Endothelial cell of umbilical vein (primary cell): ENCODE measurements around the gene PSAT1. TPM values are rescaled to one million over a fixed set of nuclear protein-coding genes. Genes with fewer than 3 reads are reported as not detected.

ENCODE experiments used
- BruUV-seq: library from RNA; stranded (reverse); fragments of 400-500 nt; replicated peaks from 2 replicates; lab custom pipeline; 2021; lab: Mats Ljungman, UMichigan
- CTCF ChIA-PET: fragments of 300-600, 350-600 bp; sonication (Branson Sonifier 250); formaldehyde crosslinking; loops from one replicate; lab custom pipeline; 2021; ENCODE audit warnings: antibody characterized with exemption, inconsistent platforms; lab: Charles Lee
- POLR2A ChIA-PET: fragments of 300-600, 350-600 bp; sonication (Branson Sonifier 250); formaldehyde crosslinking; loops from one replicate; lab custom pipeline; 2021; ENCODE audit warnings: antibody characterized with exemption, inconsistent platforms; lab: Charles Lee
- DNase-seq: peaks from one replicate; pipeline ENCODE4 v3.0.0-alpha.2; 2011; ENCODE audit warnings: low read depth, low spot score
- FAIRE-seq: peaks from 2 replicates; lab custom pipeline; 2011; peaks lifted over from hg19 to GRCh38; lab: Jason Lieb, UNC
- H2AFZ ChIP-seq: 2 replicates; pipeline ENCODE4 v1.6.0; 2012; ENCODE audit warnings: low read depth, low read length, control low read depth, inconsistent platforms
- H3K27ac ChIP-seq: 2 replicates; pipeline ENCODE4 v1.5.1; 2011; ENCODE audit warnings: low read depth, mild to moderate bottlenecking, control low read depth, low read length, moderate library complexity; ENCODE audit not compliant: insufficient read depth
- H3K27me3 ChIP-seq, 2 experiments: 2 replicates each; pipeline versions ENCODE4 v1.6.0 to v1.6.1; 2011; ENCODE audit warnings: low read length in 2 of 2, mixed read lengths in 1 of 2; ENCODE audit not compliant: control insufficient read depth in 2 of 2, insufficient read depth in 2 of 2
- H3K36me3 ChIP-seq, 2 experiments: 2 replicates in 1 of 2; 3 replicates in 1 of 2; pipeline ENCODE4 v1.5.1; 2011; ENCODE audit warnings: low read length in 2 of 2, mild to moderate bottlenecking in 1 of 2, moderate library complexity in 1 of 2; ENCODE audit not compliant: control insufficient read depth in 2 of 2, insufficient read depth in 2 of 2; ENCODE audit errors: extremely low read depth in 1 of 2
- H3K4me1 ChIP-seq: 3 replicates; pipeline ENCODE4 v1.5.1; 2011; ENCODE audit warnings: mild to moderate bottlenecking, low read length; ENCODE audit not compliant: control insufficient read depth, insufficient read depth; ENCODE audit errors: extremely low read depth
- H3K4me2 ChIP-seq: 2 replicates; pipeline ENCODE4 v1.6.1; 2011; ENCODE audit warnings: low read length, control low read depth, mixed read lengths; ENCODE audit not compliant: insufficient read depth
- H3K4me3 ChIP-seq, 3 experiments: fragments of 200-600 bp in 1 of 3; sonication (generic), shearing (Covaris generic) in 1 of 3; replicated peaks in 1 of 3; 2 replicates each; pipeline ENCODE4 v1.5.1; 2011 to 2016; ENCODE audit warnings: control low read depth in 3 of 3, low read length in 3 of 3, mild to moderate bottlenecking in 2 of 3, inconsistent platforms in 1 of 3, low read depth in 1 of 3, moderate library complexity in 1 of 3; ENCODE audit not compliant: insufficient read depth in 1 of 3
- H3K79me2 ChIP-seq: 2 replicates; pipeline ENCODE4 v1.6.0; 2012; ENCODE audit warnings: low read length, inconsistent platforms; ENCODE audit not compliant: control insufficient read depth, insufficient read depth
- H3K9ac ChIP-seq: replicated peaks from 2 replicates; pipeline ENCODE3; 2011; ENCODE audit warnings: low read length, control low read depth; ENCODE audit not compliant: insufficient read depth; ENCODE audit errors: extremely low read depth
- H3K9me1 ChIP-seq: replicated peaks from 3 replicates; pipeline ENCODE4 v1.6.0; 2011; ENCODE audit warnings: mild to moderate bottlenecking, low read length; ENCODE audit not compliant: control insufficient read depth, insufficient read depth; ENCODE audit errors: extremely low read depth
- H3K9me3 ChIP-seq: replicated peaks from 2 replicates; pipeline ENCODE4 v1.5.1; 2012; ENCODE audit warnings: low read length, inconsistent platforms; ENCODE audit not compliant: control insufficient read depth, insufficient read depth
- H4K20me1 ChIP-seq: replicated peaks from 2 replicates; pipeline ENCODE3; 2011; ENCODE audit warnings: mild to moderate bottlenecking, low read length; ENCODE audit not compliant: control insufficient read depth, insufficient read depth; ENCODE audit errors: extremely low read depth
- EZH2 ChIP-seq: IDR thresholded peaks from 2 replicates; pipeline ENCODE4 v1.6.1; 2012; ENCODE audit warnings: borderline replicate concordance, low read depth, mild to moderate bottlenecking, moderate library complexity, low read length, inconsistent platforms; ENCODE audit not compliant: severe bottlenecking
- FOS ChIP-seq: IDR thresholded peaks from 2 replicates; pipeline ENCODE4 v1.6.1; 2011; ENCODE audit warnings: mild to moderate bottlenecking, low read length, moderate library complexity, borderline replicate concordance; ENCODE audit not compliant: insufficient read depth
- GATA2 ChIP-seq: IDR thresholded peaks from 2 replicates; pipeline ENCODE4 v1.7.0; 2011; ENCODE audit warnings: low read depth, mild to moderate bottlenecking, moderate library complexity, mixed read lengths, low read length; ENCODE audit not compliant: insufficient read length, insufficient read depth
- JUN ChIP-seq: IDR thresholded peaks from 2 replicates; pipeline ENCODE4 v1.6.1; 2011; ENCODE audit warnings: borderline replicate concordance, low read depth; ENCODE audit not compliant: insufficient read length, insufficient read depth
- POLR2A ChIP-seq: IDR thresholded peaks from 2 replicates; pipeline ENCODE4 v1.6.1; 2012; ENCODE audit warnings: low read depth, mild to moderate bottlenecking, control low read depth, low read length
- POLR2AphosphoS5 ChIP-seq: IDR thresholded peaks from 2 replicates; pipeline ENCODE4 v1.6.1; 2012; ENCODE audit warnings: low read depth, mild to moderate bottlenecking, control low read depth, low read length, moderate library complexity; ENCODE audit not compliant: insufficient read depth
- dilution Hi-C: fragments of 300-500 bp; cut with MboI; formaldehyde crosslinking; loops from one replicate; pipeline ENCODE4 v1.15.0; 2019; ENCODE audit warnings: low sequenced_read_pairs; ENCODE audit not compliant: extremely low pct_ligation_motif_present
- intact Hi-C: fragments of 100-400 bp; cut with micrococcal nuclease; formaldehyde crosslinking; loops from one replicate; pipeline ENCODE4 v1.10.0; 2022
- polyA plus RNA-seq, 4 experiments: library from polyadenylated mRNA; depleted of rRNA in 3 of 4; stranded (reverse) in 3 of 4; unstranded in 1 of 4; fragments of >200 nt; gene quantifications; 2 replicates each; pipeline versions ENCODE4 v1.2.1 to v1.2.3, GENCODE V29; 2011 to 2012; ENCODE audit warnings: missing spikeins in 1 of 4
- total RNA-seq: library from RNA; stranded (reverse); gene quantifications from 2 replicates; pipeline ENCODE4 v1.2.3, GENCODE V29; 2021
- TF ChIP-seq, protein P1 (sequence below), 2 donors: IDR thresholded peaks; 1 replicate in 1 of 2; 2 replicates in 1 of 2; pipeline ENCODE4 v1.5.1; 2011; ENCODE audit warnings: low read length in 2 of 2, mild to moderate bottlenecking in 2 of 2, moderate library complexity in 2 of 2, control low read depth in 1 of 2, inconsistent platforms in 1 of 2, low read depth in 1 of 2; ENCODE audit not compliant: insufficient read depth in 1 of 2; ENCODE audit errors: extremely low read depth in 1 of 2
- TF ChIP-seq, protein P2 (sequence below): IDR thresholded peaks from 2 replicates; pipeline ENCODE4 v1.6.1; 2011; ENCODE audit not compliant: insufficient read depth, insufficient read length

Gene PSAT1
- total and polyA plus RNA-seq, 2 donors (not counting 3 experiments of a cell fraction or from before 2014, with no cell fraction given) = 19.1 to 47.3 TPM

DNA sequence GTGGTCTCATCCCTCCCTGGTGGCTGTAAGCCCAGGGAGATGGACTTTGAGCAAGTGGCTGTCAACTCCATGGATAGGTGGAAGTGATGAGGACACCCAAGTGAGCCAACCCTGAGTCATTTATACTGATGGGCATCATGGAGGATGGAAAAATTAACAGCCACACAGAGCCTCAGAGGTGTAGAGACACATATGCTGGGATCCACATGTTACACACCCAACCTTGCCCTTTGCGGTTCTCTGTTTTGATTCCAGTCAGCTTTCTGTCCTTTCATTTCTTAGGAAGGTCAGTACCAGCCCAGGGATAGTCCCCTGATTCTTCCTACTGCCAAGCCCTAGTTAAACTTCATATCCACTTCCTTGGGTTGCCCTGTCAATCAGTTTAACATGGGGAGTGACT, 51.9 kb downstream of the PSAT1 start:
- Histone ChIP-seq H3K9me3 (no peaks in the 10 kb centered on the region), H3K79me2 (no peaks in the 10 kb centered on the region), H4K20me1 (no peaks in the 10 kb centered on the region), H3K9ac (no peak overlapping the region), H3K27me3 (no peaks in the 10 kb centered on the region), H3K36me3 (no peaks in the 10 kb centered on the region), H3K4me3 (no peak overlapping the region), H2AFZ (no peak overlapping the region), H3K27ac (no peak overlapping the region), H3K9me1 (no peaks in the 10 kb centered on the region), H3K4me2 (no peak overlapping the region), H3K4me1 (no peaks in the 10 kb centered on the region)
- DNase-seq (no peak), FAIRE-seq (no peak)
- no peak for TF ChIP-seq FOS
- TF ChIP-seq POLR2AphosphoS5 = no peak
- no peak for TF ChIP-seq JUN
- TF ChIP-seq, protein P1, sequence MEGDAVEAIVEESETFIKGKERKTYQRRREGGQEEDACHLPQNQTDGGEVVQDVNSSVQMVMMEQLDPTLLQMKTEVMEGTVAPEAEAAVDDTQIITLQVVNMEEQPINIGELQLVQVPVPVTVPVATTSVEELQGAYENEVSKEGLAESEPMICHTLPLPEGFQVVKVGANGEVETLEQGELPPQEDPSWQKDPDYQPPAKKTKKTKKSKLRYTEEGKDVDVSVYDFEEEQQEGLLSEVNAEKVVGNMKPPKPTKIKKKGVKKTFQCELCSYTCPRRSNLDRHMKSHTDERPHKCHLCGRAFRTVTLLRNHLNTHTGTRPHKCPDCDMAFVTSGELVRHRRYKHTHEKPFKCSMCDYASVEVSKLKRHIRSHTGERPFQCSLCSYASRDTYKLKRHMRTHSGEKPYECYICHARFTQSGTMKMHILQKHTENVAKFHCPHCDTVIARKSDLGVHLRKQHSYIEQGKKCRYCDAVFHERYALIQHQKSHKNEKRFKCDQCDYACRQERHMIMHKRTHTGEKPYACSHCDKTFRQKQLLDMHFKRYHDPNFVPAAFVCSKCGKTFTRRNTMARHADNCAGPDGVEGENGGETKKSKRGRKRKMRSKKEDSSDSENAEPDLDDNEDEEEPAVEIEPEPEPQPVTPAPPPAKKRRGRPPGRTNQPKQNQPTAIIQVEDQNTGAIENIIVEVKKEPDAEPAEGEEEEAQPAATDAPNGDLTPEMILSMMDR (IDR thresholded peaks at IDR 0.05; ENCODE audit: extremely low read depth in 1 of 2, insufficient read depth in 1 of 2, low read depth in 1 of 2, low read length in 2 of 2) = no peak
- TF ChIP-seq, protein P2, sequence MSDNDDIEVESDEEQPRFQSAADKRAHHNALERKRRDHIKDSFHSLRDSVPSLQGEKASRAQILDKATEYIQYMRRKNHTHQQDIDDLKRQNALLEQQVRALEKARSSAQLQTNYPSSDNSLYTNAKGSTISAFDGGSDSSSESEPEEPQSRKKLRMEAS = no peak
- TF ChIP-seq POLR2A = no peak
- no peak for TF ChIP-seq GATA2
- TF ChIP-seq EZH2 = no peak
- POLR2A ChIA-PET = no interaction called here
- CTCF ChIA-PET = interaction anchor here (1.3 kb wide), 1 partner anchor 20 kb away, joined by 4 read pairs; no protein-coding TSS in a partner anchor
- BruUV-seq = no TSS peak
- intact Hi-C loops (no loop called here), dilution Hi-C loops (no loop called here)
